GM19455 (cell line): Measurements from ENCODE around the gene ZFP36L1.

Source experiments
- ATAC-seq: cut with Tn5 transposase; IDR thresholded peaks from one replicate; pipeline ENCODE4 v1.9.1; 2021; ENCODE audit not compliant: unreplicated experiment

The ZFP36L1 gene

GRCh38 chr14:68741839-68742470 lies 50.9 kb downstream of the ZFP36L1 start:
- ATAC-seq, result peak; percentile 80

GRCh38 chr14:68741477-68741791 lies 51.4 kb downstream of the ZFP36L1 start:
- ATAC-seq, result no peak

GRCh38 chr14:68740788-68741476 lies 51.9 kb downstream of the ZFP36L1 start:
- ATAC-seq, result no peak

- ATAC-seq, result no peak
Observed at GRCh38 chr14:68739701-68740100, 53.2 kb downstream of the ZFP36L1 start.

GRCh38 chr14:68738559-68738958 lies 54.3 kb downstream of the ZFP36L1 start:
- no peak for ATAC-seq
